SK-N-SH treated with all-trans-retinoic acid at 6 μM for 48 hours (cell line): ENCODE results near the gene ING1.

Source experiments
- RARB ChIP-seq: fragments of 250-450 bp; sonication (Bioruptor Pico); IDR thresholded peaks from 2 replicates; pipeline ENCODE4 v1.8.0; 2021; ENCODE audit warnings: mild to moderate bottlenecking, moderate library complexity
- ZNF565 ChIP-seq: fragments of 450-650 bp; formaldehyde crosslinking; conservative IDR thresholded peaks from 2 replicates; pipeline ENCODE4 v1.5.0; 2020; ENCODE audit warnings: low read depth, mild to moderate bottlenecking, moderate library complexity
- ZNF8 ChIP-seq: fragments of 450-650 bp; formaldehyde crosslinking; IDR thresholded peaks from 2 replicates; pipeline ENCODE4 v1.5.0; 2020; ENCODE audit warnings: mild to moderate bottlenecking, moderate library complexity

- no peak for TF ChIP-seq ZNF8 (CRISPR knock-in tag)
- no peak for TF ChIP-seq ZNF565
- no peak for TF ChIP-seq RARB (CRISPR knock-in tag)
These were observed 29.6 kb upstream of the ING1 start for GRCh38 chr13:110683921-110684320.
